Adrenal gland (tissue), 12 donors: ENCODE measurements around the gene SUMO4. TPM values are rescaled to one million over a fixed set of nuclear protein-coding genes. Genes with fewer than 3 reads are reported as not detected.

ENCODE experiments used
- DNase-seq, 7 donors: peaks; one replicate each; pipeline ENCODE4 v3.0.0-alpha.2; 2019 to 2020
- H3K27ac ChIP-seq, 5 donors: fragments of 200-600 bp; sonication (generic) in 4 of 5; 1 replicate in 3 of 5; 2 replicates in 2 of 5; pipeline versions ENCODE4 v1.5.1 to v1.8.0; 2016 to 2020; ENCODE audit warnings: mild to moderate bottlenecking in 1 of 5
- H3K27me3 ChIP-seq: fragments of 200-600 bp; 2 replicates; pipeline ENCODE4 v1.8.0; 2021
- H3K36me3 ChIP-seq, 2 donors: fragments of 200-600 bp; replicated peaks in 1 of 2; 1 replicate in 1 of 2; 2 replicates in 1 of 2; pipeline versions ENCODE4 v1.5.1 to v1.8.0; 2018 to 2022
- H3K4me1 ChIP-seq, 2 donors: fragments of 200-600 bp; replicated peaks in 1 of 2; 1 replicate in 1 of 2; 2 replicates in 1 of 2; pipeline versions ENCODE4 v1.5.1 to v1.8.0; 2018 to 2021
- H3K4me3 ChIP-seq, 4 donors: fragments of 200-600 bp; sonication (generic) in 3 of 4; one replicate each; pipeline ENCODE4 v1.5.1; 2016 to 2018
- H3K9me3 ChIP-seq, 3 donors: fragments of 200-600 bp; sonication (generic) in 1 of 3; replicated peaks in 1 of 3; 1 replicate in 2 of 3; 2 replicates in 1 of 3; pipeline versions ENCODE4 v1.5.1 to v1.8.0; 2016 to 2021
- POLR2A ChIP-seq, 2 donors: fragments of 450-650 bp; IDR thresholded peaks; one replicate each; pipeline ENCODE4 v1.6.1; 2017; ENCODE audit warnings: antibody characterized with exemption in 2 of 2, mild to moderate bottlenecking in 2 of 2, moderate library complexity in 1 of 2
- whole genome bisulfite sequencing, 4 donors: extraction: QIAGEN DNeasy Blood & Tissue Kit in 2 of 4; methylation state at CpG; one replicate each; pipeline versions ENCODE4 v1.1.5 to v1.1.7; 2013 to 2017; 5-methylcytosine and 5-hydroxymethylcytosine counted together
- intact Hi-C, 2 donors: fragments of 100-400 bp; cut with DNase I; formaldehyde crosslinking; loops; one replicate each; pipeline versions ENCODE4 v1.14.1 to v1.15.0; 2022 to 2023
- polyA plus RNA-seq, 3 donors: library from polyadenylated mRNA; stranded (reverse); fragments of 200-250 nt in 2 of 3; fragments of 350-450 nt in 1 of 3; fragmentation: Illumina TruSeq in 1 of 3; extraction: RNeasy Lipid Tissue Mini Kit (QIAGEN cat#74804) in 1 of 3; gene quantifications; one replicate each; pipeline ENCODE4 v1.2.3, GENCODE V29; 2013 to 2014
- total RNA-seq, 9 donors: library from RNA; depleted of rRNA in 4 of 9; stranded (reverse); fragments of >200 nt in 4 of 9; fragments of 120-200 nt in 1 of 9; fragmentation: NEBNext Ultra II Directional in 1 of 9; extraction: Animal tissue kit (Norgen Biotek cat#: 25700) in 1 of 9; gene quantifications; one replicate each; pipeline versions ENCODE4 v1.1.0 to v1.2.4, GENCODE V29; 2013 to 2023
- TF ChIP-seq, protein P1 (sequence below), 6 experiments: fragments of 450-650 bp in 4 of 6; fragments of 200-600 bp in 2 of 6; sonication (generic) in 1 of 6; IDR thresholded peaks; 1 replicate in 5 of 6; 2 replicates in 1 of 6; pipeline versions ENCODE4 v1.5.1 to v1.8.0; 2016 to 2021; ENCODE audit warnings: antibody characterized with exemption in 6 of 6, mild to moderate bottlenecking in 2 of 6, moderate library complexity in 1 of 6
- donor health status: healthy with polysubstance abuse.
- donor health status: Bipolar disorder and iron deficiency.
- donor health status: DM: yes; HTN: yes; CAD: no.
- donor health status: DM: no; HTN: no; CAD: no.
- donor health status: DM: no; HTN: no; CAD: no.
- donor health status: DM: yes; HTN: yes; CAD: no.

The SUMO4 gene
- total and polyA plus RNA-seq, 12 donors = 0.18 to 3.4 (median 1.8) TPM; not detected in 4

DNA sequence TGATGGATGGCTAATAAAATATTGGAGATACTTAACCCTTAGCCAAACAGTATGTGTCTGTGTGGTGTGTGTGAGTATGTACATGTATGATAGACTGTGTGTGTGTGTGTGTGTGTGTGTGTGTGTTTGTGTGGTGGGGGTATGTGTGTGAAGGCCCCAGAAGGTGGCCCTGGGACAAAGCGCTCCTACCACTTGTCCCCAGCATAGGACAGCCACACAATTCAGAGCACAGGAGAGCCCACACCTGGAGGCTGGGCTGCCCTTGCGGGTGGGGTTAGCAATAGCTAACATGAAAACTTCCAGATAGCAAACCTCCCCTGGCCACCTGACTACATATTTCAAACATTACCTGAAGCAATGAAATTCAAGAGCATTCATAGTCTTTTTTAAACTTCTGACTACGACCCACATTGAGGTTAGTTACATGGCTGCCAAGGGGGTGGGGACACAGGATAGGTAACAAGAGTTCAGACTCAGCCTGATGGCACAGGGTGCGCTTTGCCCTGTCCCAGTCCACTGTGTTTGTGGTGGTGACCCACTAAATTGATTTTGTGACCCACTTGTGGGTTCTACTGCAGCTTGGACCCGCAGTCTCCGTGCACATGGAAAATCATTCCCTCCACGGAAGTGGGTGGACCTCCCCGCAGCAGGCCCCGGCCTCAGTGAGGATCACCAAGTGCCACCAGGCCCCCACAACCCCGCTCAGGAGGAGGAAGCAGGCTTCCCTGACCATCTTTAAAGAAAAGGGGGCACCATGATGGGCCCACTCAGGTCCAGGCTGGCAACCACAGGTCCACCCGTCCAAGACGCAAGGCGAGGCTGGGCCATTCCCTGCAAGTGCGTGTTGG is 50.0 kb downstream of the SUMO4 start:
- no peak overlapping the region for H3K27ac ChIP-seq

More for the DNA sequence above, 50.0 kb downstream of the SUMO4 start:
- Histone ChIP-seq H3K9me3 (no peaks in the 10 kb centered on the region), H3K36me3 (no peaks in the 10 kb centered on the region), H3K27me3 (no peaks in the 10 kb centered on the region), H3K4me1 (peaks cover 13 to 27% of the 10 kb centered on the region in 2 donors), H3K4me3 (peak overlapping the region in 2 of 4 donors; percentile 8 to 55)
- intact Hi-C loops = no loop called here
- TF ChIP-seq POLR2A (IDR thresholded peaks at IDR 0.05) = no peak
- TF ChIP-seq, protein P1, sequence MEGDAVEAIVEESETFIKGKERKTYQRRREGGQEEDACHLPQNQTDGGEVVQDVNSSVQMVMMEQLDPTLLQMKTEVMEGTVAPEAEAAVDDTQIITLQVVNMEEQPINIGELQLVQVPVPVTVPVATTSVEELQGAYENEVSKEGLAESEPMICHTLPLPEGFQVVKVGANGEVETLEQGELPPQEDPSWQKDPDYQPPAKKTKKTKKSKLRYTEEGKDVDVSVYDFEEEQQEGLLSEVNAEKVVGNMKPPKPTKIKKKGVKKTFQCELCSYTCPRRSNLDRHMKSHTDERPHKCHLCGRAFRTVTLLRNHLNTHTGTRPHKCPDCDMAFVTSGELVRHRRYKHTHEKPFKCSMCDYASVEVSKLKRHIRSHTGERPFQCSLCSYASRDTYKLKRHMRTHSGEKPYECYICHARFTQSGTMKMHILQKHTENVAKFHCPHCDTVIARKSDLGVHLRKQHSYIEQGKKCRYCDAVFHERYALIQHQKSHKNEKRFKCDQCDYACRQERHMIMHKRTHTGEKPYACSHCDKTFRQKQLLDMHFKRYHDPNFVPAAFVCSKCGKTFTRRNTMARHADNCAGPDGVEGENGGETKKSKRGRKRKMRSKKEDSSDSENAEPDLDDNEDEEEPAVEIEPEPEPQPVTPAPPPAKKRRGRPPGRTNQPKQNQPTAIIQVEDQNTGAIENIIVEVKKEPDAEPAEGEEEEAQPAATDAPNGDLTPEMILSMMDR (IDR thresholded peaks at IDR 0.05) = no peak
- WGBS, 4 donors = 92 to 96% (median 93%) methylated on average over 4 to 14 of the region's 14 CpGs
- no peak for DNase-seq

Other genes with a start within 250 kb of the SUMO4 start
- gene TAB2, start 82.5 kb upstream of the SUMO4 start, total RNA-seq = 10 to 100 TPM; 31.4 to 68.8 (median 48.8) TPM
- 10 to 100 TPM; 10.8 to 59.4 (median 18.8) TPM for gene TAB2, start 82.5 kb upstream of the SUMO4 start, polyA plus RNA-seq
- 10 to 100 TPM in 1 of 9 donors, 1 to 10 TPM in 6, under 1 TPM in 2; 0.44 to 12.0 (median 1.9) TPM for gene ZC3H12D, start 84.8 kb downstream of the SUMO4 start, total RNA-seq
- 1 to 10 TPM in 1 of 3 donors, under 1 TPM in 2; 0.48 to 2.5 (median 0.77) TPM for gene ZC3H12D, start 84.8 kb downstream of the SUMO4 start, polyA plus RNA-seq
- gene PPIL4, start 145.8 kb downstream of the SUMO4 start, total RNA-seq = 10 to 100 TPM; 17.8 to 56.9 (median 26.2) TPM
- gene PPIL4, start 145.8 kb downstream of the SUMO4 start, polyA plus RNA-seq = 10 to 100 TPM; 15.1 to 38.6 (median 19.1) TPM
- gene GINM1, start 166.1 kb downstream of the SUMO4 start, total RNA-seq = 10 to 100 TPM; 43.4 to 74.4 (median 56.8) TPM
- gene GINM1, start 166.1 kb downstream of the SUMO4 start, polyA plus RNA-seq = 10 to 100 TPM; 21.0 to 69.6 (median 33.0) TPM
- gene KATNA1, start 248.5 kb downstream of the SUMO4 start, total RNA-seq = 10 to 100 TPM in 6 of 9 donors, 1 to 10 TPM in 3; 7.4 to 24.2 (median 12.4) TPM
- 10 to 100 TPM in 1 of 3 donors, 1 to 10 TPM in 2; 6.9 to 15.1 (median 6.9) TPM for gene KATNA1, start 248.5 kb downstream of the SUMO4 start, polyA plus RNA-seq